Kidney (tissue), 14 donors: Measurements from ENCODE around the gene PPFIA4. TPM values are rescaled to one million over a fixed set of nuclear protein-coding genes. Genes with fewer than 3 reads are reported as not detected.

Experiments used
- DNase-seq, 5 donors: peaks; one replicate each; pipeline ENCODE4 v3.0.0-alpha.2; 2013 to 2020
- FAIRE-seq: peaks from 2 replicates; lab custom pipeline; 2012; peaks lifted over from hg19 to GRCh38; lab: Jason Lieb, UNC
- H3K27ac ChIP-seq, 2 donors: one replicate each; pipeline ENCODE4 v1.7.0; 2013; ENCODE audit warnings: low read depth in 2 of 2, low read length in 2 of 2, inconsistent platforms in 1 of 2
- H3K27me3 ChIP-seq: one replicate; pipeline ENCODE4 v1.7.1; 2013; ENCODE audit warnings: low read length, inconsistent platforms; ENCODE audit not compliant: control insufficient read depth, insufficient read depth
- H3K36me3 ChIP-seq, 3 donors: one replicate each; pipeline versions ENCODE4 v1.7.0 to v1.7.1; 2013; ENCODE audit warnings: low read length in 3 of 3, control low read depth in 1 of 3, inconsistent platforms in 1 of 3; ENCODE audit not compliant: insufficient read depth in 3 of 3, control insufficient read depth in 2 of 3
- H3K4me1 ChIP-seq, 3 donors: one replicate each; pipeline versions ENCODE4 v1.7.0 to v1.7.1; 2013; ENCODE audit warnings: low read length in 3 of 3, inconsistent platforms in 1 of 3, low read depth in 1 of 3; ENCODE audit not compliant: control insufficient read depth in 2 of 3, insufficient read depth in 2 of 3
- H3K4me3 ChIP-seq, 3 donors: one replicate each; pipeline versions ENCODE4 v1.7.0 to v1.8.1; 2013; ENCODE audit warnings: low read length in 3 of 3, control low read depth in 1 of 3, inconsistent platforms in 1 of 3
- H3K9ac ChIP-seq, 3 donors: one replicate each; pipeline versions ENCODE4 v1.7.0 to v1.7.1; 2013; ENCODE audit warnings: low read length in 3 of 3, control low read depth in 1 of 3, inconsistent platforms in 1 of 3
- H3K9me3 ChIP-seq, 3 donors: one replicate each; pipeline versions ENCODE4 v1.7.0 to v1.7.1; 2013; ENCODE audit warnings: low read length in 3 of 3, control low read depth in 1 of 3, inconsistent platforms in 1 of 3; ENCODE audit not compliant: control insufficient read depth in 2 of 3, insufficient read depth in 1 of 3
- CTCF ChIP-seq: IDR thresholded peaks from 3 replicates; pipeline ENCODE4 v1.5.1; 2012; ENCODE audit warnings: mild to moderate bottlenecking, moderate library complexity, borderline replicate concordance; ENCODE audit not compliant: insufficient read depth; ENCODE audit errors: extremely low read depth
- intact Hi-C: fragments of 100-400 bp; cut with DNase I; formaldehyde crosslinking; loops from one replicate; pipeline ENCODE4 v1.11.1; 2022
- polyA plus RNA-seq: library from polyadenylated mRNA; stranded (reverse); fragments of 350-450 nt; fragmentation: Illumina TruSeq; extraction: RNeasy Lipid Tissue Mini Kit (QIAGEN cat#74804); gene quantifications from one replicate; pipeline ENCODE4 v1.2.3, GENCODE V29; 2014; ENCODE audit warnings: low read depth, low replicate concordance; ENCODE audit not compliant: insufficient read depth
- total RNA-seq: library from RNA; stranded (reverse); fragmentation: NEBNext Ultra II Directional; extraction: Animal tissue kit (Norgen Biotek cat#: 25700); gene quantifications from one replicate; pipeline ENCODE4 v1.2.1, GENCODE V29; 2021
- donor health status: control.
- donor health status: control.
- donor health status: control.
- donor health status: control.
- donor health status: control.
- donor health status: DM: yes; HTN: yes; CAD: no.
- donor health status: Normal renal cell carcinoma (clear cell type).

The PPFIA4 gene
- total and polyA plus RNA-seq, 2 donors from 2014 or later = 1.7 to 5.2 TPM

- Histone ChIP-seq H3K9me3 (no peaks in the 10 kb centered on the region), H3K4me1 (no peaks in the 10 kb centered on the region), H3K4me3 (no peak overlapping the region), H3K36me3 (no peaks in the 10 kb centered on the region), H3K27me3 (no peaks in the 10 kb centered on the region), H3K9ac (no peak overlapping the region), H3K27ac (no peak overlapping the region)
- DNase-seq (no peak), FAIRE-seq (no peak)
- intact Hi-C loops = no loop called here
- TF ChIP-seq CTCF = no peak
These were observed 94.2 kb downstream of the PPFIA4 start for GRCh38 chr1:203120325-203121153.

- intact Hi-C loops = no loop called here
- TF ChIP-seq CTCF = no peak
- H3K27me3 ChIP-seq = no peaks in the 10 kb centered on the region
- no peaks in the 10 kb centered on the region for H3K36me3 ChIP-seq
- FAIRE-seq (no peak), DNase-seq (peak in 1 of 5 donors; percentile 6)
- H3K9me3 ChIP-seq = no peaks in the 10 kb centered on the region
- no peak overlapping the region for H3K27ac ChIP-seq
- no peak overlapping the region for H3K9ac ChIP-seq
- H3K4me1 ChIP-seq = peaks cover 0 to 4% (median 3%) of the 10 kb centered on the region in 3 donors
- H3K4me3 ChIP-seq = no peak overlapping the region
These were observed 95.1 kb downstream of the PPFIA4 start for GRCh38 chr1:203121186-203122015.

- Histone ChIP-seq H3K4me3 (no peak overlapping the region), H3K9ac (no peak overlapping the region), H3K9me3 (no peaks in the 10 kb centered on the region), H3K27me3 (no peaks in the 10 kb centered on the region), H3K4me1 (peaks cover 3 to 11% (median 7%) of the 10 kb centered on the region in 3 donors), H3K36me3 (no peaks in the 10 kb centered on the region), H3K27ac (no peak overlapping the region)
- intact Hi-C loops = no loop called here
- FAIRE-seq = no peak
- TF ChIP-seq CTCF = no peak
- DNase-seq = peak in 1 of 5 donors; percentile 5
These were observed 95.9 kb downstream of the PPFIA4 start for GRCh38 chr1:203122159-203122558.
